Peyer's patch (tissue), 4 donors: Measurements from ENCODE around the gene ATXN3L. TPM values are rescaled to one million over a fixed set of nuclear protein-coding genes. Genes with fewer than 3 reads are reported as not detected.
"Not testable (repeated sequence)": the region's sequence is repeated elsewhere in the genome, so short reads cannot be mapped to it uniquely, and the experiment has no call there.

Source experiments
- DNase-seq, 3 donors: peaks; one replicate each; pipeline ENCODE4 v3.0.0-alpha.2; 2017 to 2019
- H3K27ac ChIP-seq, 4 donors: fragments of 200-600 bp; sonication (generic); one replicate each; pipeline ENCODE4 v1.5.1; 2016 to 2019
- H3K27me3 ChIP-seq, 2 donors: fragments of 200-600 bp; sonication (generic); one replicate each; pipeline ENCODE4 v1.5.1; 2019
- H3K36me3 ChIP-seq, 3 donors: fragments of 200-600 bp; sonication (generic); one replicate each; pipeline ENCODE4 v1.5.1; 2016 to 2019
- H3K4me1 ChIP-seq, 4 donors: fragments of 200-600 bp; sonication (generic); one replicate each; pipeline ENCODE4 v1.5.1; 2016 to 2019
- H3K4me3 ChIP-seq, 4 donors: fragments of 200-600 bp; sonication (generic); 1 replicate in 3 of 4; 2 replicates in 1 of 4; pipeline ENCODE4 v1.5.1; 2016 to 2019; ENCODE audit warnings: mild to moderate bottlenecking in 1 of 4
- H3K9me3 ChIP-seq, 4 donors: fragments of 200-600 bp; sonication (generic); one replicate each; pipeline ENCODE4 v1.5.1; 2016 to 2019; ENCODE audit warnings: mild to moderate bottlenecking in 1 of 4
- POLR2A ChIP-seq, 2 donors: fragments of 450-650 bp; IDR thresholded peaks; one replicate each; pipeline ENCODE4 v1.5.1; 2017; ENCODE audit warnings: antibody characterized with exemption in 2 of 2, mild to moderate bottlenecking in 2 of 2, moderate library complexity in 2 of 2
- total RNA-seq, 4 donors: library from RNA; depleted of rRNA; stranded (reverse); fragments of >200 nt; gene quantifications; one replicate each; pipeline ENCODE4 v1.1.0, GENCODE V29; 2016
- TF ChIP-seq, protein P1 (sequence below), 6 experiments: fragments of 450-650 bp in 4 of 6; fragments of 200-600 bp in 2 of 6; sonication (generic) in 1 of 6; IDR thresholded peaks; one replicate each; pipeline ENCODE4 v1.5.1; 2017 to 2019; ENCODE audit warnings: antibody characterized with exemption in 6 of 6, mild to moderate bottlenecking in 3 of 6, moderate library complexity in 1 of 6

The ATXN3L gene
- total RNA-seq, 4 donors from 2014 or later = not detected

DNA sequence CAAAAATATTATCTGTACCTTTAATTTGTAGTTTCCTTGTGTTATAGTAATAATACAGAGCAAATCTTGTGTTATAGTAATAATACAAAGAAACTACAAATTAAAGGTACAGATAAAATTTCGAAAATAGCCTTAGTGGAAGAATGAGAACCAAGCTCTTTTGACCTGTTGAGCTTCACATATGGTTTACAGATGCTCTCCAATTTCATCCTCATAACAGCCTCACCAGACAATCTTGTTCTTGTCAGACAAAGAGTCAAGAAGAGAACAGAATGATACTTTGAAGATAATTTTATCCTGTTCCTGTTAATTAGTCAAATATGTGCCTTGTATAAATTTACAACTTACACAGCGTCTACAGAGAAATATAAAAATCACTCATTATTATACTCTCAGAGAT, 12.8 kb downstream of the ATXN3L start:
- Histone ChIP-seq H3K4me3 (no peak overlapping the region), H3K4me1 (no peaks in the 10 kb centered on the region), H3K36me3 (no peaks in the 10 kb centered on the region), H3K9me3 (no peaks in the 10 kb centered on the region), H3K27me3 (no peaks in the 10 kb centered on the region), H3K27ac (no peak overlapping the region)
- no peak for TF ChIP-seq POLR2A (IDR thresholded peaks at IDR 0.05)
- TF ChIP-seq, protein P1, sequence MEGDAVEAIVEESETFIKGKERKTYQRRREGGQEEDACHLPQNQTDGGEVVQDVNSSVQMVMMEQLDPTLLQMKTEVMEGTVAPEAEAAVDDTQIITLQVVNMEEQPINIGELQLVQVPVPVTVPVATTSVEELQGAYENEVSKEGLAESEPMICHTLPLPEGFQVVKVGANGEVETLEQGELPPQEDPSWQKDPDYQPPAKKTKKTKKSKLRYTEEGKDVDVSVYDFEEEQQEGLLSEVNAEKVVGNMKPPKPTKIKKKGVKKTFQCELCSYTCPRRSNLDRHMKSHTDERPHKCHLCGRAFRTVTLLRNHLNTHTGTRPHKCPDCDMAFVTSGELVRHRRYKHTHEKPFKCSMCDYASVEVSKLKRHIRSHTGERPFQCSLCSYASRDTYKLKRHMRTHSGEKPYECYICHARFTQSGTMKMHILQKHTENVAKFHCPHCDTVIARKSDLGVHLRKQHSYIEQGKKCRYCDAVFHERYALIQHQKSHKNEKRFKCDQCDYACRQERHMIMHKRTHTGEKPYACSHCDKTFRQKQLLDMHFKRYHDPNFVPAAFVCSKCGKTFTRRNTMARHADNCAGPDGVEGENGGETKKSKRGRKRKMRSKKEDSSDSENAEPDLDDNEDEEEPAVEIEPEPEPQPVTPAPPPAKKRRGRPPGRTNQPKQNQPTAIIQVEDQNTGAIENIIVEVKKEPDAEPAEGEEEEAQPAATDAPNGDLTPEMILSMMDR (IDR thresholded peaks at IDR 0.05) = no peak
- DNase-seq = no peak

DNA sequence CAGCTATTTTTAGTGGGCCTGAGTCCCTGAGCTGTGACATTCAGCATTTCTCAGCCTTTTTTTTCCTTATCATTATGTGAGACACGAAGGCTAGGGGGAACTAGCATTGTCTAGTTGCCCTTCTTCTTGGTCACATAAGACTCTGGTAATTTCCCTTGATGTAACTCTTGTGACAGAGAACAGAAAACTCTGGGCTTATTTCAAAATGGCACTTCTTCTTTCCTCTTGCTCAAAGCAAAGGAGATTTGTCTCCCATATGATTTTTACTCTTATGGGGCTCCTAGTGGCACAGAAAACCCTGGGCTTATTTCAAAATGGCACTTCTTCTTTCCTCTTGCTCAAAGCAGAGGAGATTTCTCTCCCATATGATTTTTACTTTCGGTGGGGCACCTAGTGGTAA, 14.7 kb downstream of the ATXN3L start:
- TF ChIP-seq POLR2A (IDR thresholded peaks at IDR 0.05) = no peak
- TF ChIP-seq, protein P1 (IDR thresholded peaks at IDR 0.05) = no peak
- Histone ChIP-seq H3K4me1 (no peaks in the 10 kb centered on the region), H3K4me3 (no peak overlapping the region), H3K36me3 (no peaks in the 10 kb centered on the region), H3K9me3 (no peaks in the 10 kb centered on the region), H3K27me3 (no peaks in the 10 kb centered on the region), H3K27ac (no peak overlapping the region)
- no peak for DNase-seq

DNA sequence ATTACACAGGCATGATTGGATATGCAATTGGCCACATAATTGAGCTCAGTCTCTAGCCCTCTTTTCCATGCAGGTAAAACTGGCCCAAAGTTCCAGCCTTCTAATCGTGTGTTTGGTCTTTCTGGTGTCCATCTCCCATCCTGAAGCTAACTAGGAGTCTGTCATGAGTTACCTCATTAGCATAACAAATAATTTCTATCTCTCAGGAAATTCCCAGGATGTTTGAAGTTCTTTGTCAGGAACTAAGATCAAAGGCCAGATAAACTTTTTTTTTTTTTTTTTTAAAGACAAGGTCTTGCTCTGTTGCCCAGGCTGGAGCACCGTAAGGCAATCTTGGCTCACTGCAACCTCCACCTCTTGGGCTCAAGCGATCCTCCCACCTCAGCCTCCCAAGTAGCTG, 15.8 kb downstream of the ATXN3L start:
- DNase-seq = no peak
- H3K27me3 ChIP-seq = no peaks in the 10 kb centered on the region
- H3K36me3 ChIP-seq = no peaks in the 10 kb centered on the region
- no peak for TF ChIP-seq POLR2A (IDR thresholded peaks at IDR 0.05)
- TF ChIP-seq, protein P1 (IDR thresholded peaks at IDR 0.05) = no peak
- no peaks in the 10 kb centered on the region for H3K4me1 ChIP-seq
- H3K4me3 ChIP-seq = no peak overlapping the region
- no peaks in the 10 kb centered on the region for H3K9me3 ChIP-seq
- H3K27ac ChIP-seq = no peak overlapping the region

- H3K36me3 ChIP-seq, H3K27me3 ChIP-seq, H3K27ac ChIP-seq, H3K4me1 ChIP-seq, H3K4me3 ChIP-seq, DNase-seq, H3K9me3 ChIP-seq: not testable (repeated sequence)
These were observed 16.6 kb downstream of the ATXN3L start for GRCh38 chrX:13303248-13303647.

GRCh38 chrX:13298836-13299235, 21.0 kb downstream of the ATXN3L start:
- no peaks in the 10 kb centered on the region for H3K36me3 ChIP-seq
- TF ChIP-seq, protein P1 (IDR thresholded peaks at IDR 0.05) = no peak
- no peak for TF ChIP-seq POLR2A (IDR thresholded peaks at IDR 0.05)
- no peaks in the 10 kb centered on the region for H3K27me3 ChIP-seq

GRCh38 chrX:13295841-13296240, 24.0 kb downstream of the ATXN3L start:
- no peaks in the 10 kb centered on the region for H3K9me3 ChIP-seq
- no peak for TF ChIP-seq POLR2A (IDR thresholded peaks at IDR 0.05)
- TF ChIP-seq, protein P1 (IDR thresholded peaks at IDR 0.05) = no peak

More at GRCh38 chrX:13298836-13299235, 21.0 kb downstream of the ATXN3L start:
- H3K4me3 ChIP-seq = no peak overlapping the region
- H3K27ac ChIP-seq = no peak overlapping the region
- no peaks in the 10 kb centered on the region for H3K4me1 ChIP-seq
- no peaks in the 10 kb centered on the region for H3K9me3 ChIP-seq
- no peak for DNase-seq

More at GRCh38 chrX:13295841-13296240, 24.0 kb downstream of the ATXN3L start:
- no peak overlapping the region for H3K4me3 ChIP-seq
- no peaks in the 10 kb centered on the region for H3K4me1 ChIP-seq
- no peak overlapping the region for H3K27ac ChIP-seq
- no peaks in the 10 kb centered on the region for H3K36me3 ChIP-seq
- DNase-seq = no peak
- H3K27me3 ChIP-seq = no peaks in the 10 kb centered on the region
